ENCODE measurements around the gene ZNF14. TPM values are rescaled to one million over a fixed set of nuclear protein-coding genes. Genes with fewer than 3 reads are reported as not detected.

ZNF14 gene
- total and polyA plus RNA-seq, 2 of the 4 experiments (the other 2 are of a cell fraction), result 1.2 to 5.4 TPM

- ChIA-PET POLR2A (ENCODE audit: unreplicated experiment) (no interaction called here), CTCF (no interaction called here)
- H3K4ac ChIP-seq (ENCODE audit: low read depth, low read length), result no peak overlapping the region
- no peaks in the 10 kb centered on the region for H3K36me3 ChIP-seq (ENCODE audit: control insufficient read depth, insufficient read depth, low read length)
- no peak overlapping the region for H3K56ac ChIP-seq (ENCODE audit: extremely low read depth, insufficient read depth, low read length)
- H4K91ac ChIP-seq (ENCODE audit: insufficient read depth, low read depth, low read length), result no peak overlapping the region
- no peak overlapping the region for H2AK5ac ChIP-seq (ENCODE audit: low read depth, low read length)
- H3K9me3 ChIP-seq (ENCODE audit: control insufficient read depth, insufficient read depth, low read length), result peaks cover 49% of the 10 kb centered on the region
- no peak overlapping the region for H2BK20ac ChIP-seq (ENCODE audit: low read depth, low read length)
- no peak overlapping the region for H3K18ac ChIP-seq (ENCODE audit: low read depth, low read length)
- H3K9ac ChIP-seq (ENCODE audit: low read depth, low read length), result no peak overlapping the region
- H2BK15ac ChIP-seq (ENCODE audit: low read depth, low read length), result no peak overlapping the region
- BruUV-seq (replicated peaks), result no TSS peak
- no peak overlapping the region for H2AFZ ChIP-seq (replicated peaks; ENCODE audit: low read length, poor library complexity)
- no peaks in the 10 kb centered on the region for H3K9me1 ChIP-seq (ENCODE audit: insufficient read depth, low read length)
- no peak overlapping the region for H4K8ac ChIP-seq (ENCODE audit: low read depth in 2 of 2, low read length in 2 of 2)
- no peak overlapping the region for H3K23ac ChIP-seq (ENCODE audit: low read depth, low read length)
- H2BK120ac ChIP-seq (ENCODE audit: low read depth, low read length), result no peak overlapping the region
- no peaks in the 10 kb centered on the region for H3K79me1 ChIP-seq (ENCODE audit: low read depth in 1 of 2, low read length in 2 of 2)
- TF ChIP-seq MAFK (IDR thresholded peaks at IDR 0.05; ENCODE audit: low read depth, low read length) (no peak), RAD21 (IDR thresholded peaks at IDR 0.05; ENCODE audit: low read length) (no peak), NFE2L2 (IDR thresholded peaks at IDR 0.05; ENCODE audit: low read depth, low read length) (no peak), CEBPB (IDR thresholded peaks at IDR 0.05; ENCODE audit: low read depth, low read length) (no peak), RFX5 (IDR thresholded peaks at IDR 0.05; ENCODE audit: low read depth, low read length) (no peak), FOS (IDR thresholded peaks at IDR 0.05; ENCODE audit: low read depth, low read length) (no peak), CHD1 (IDR thresholded peaks at IDR 0.05; ENCODE audit: low read depth, low read length) (no peak), BHLHE40 (IDR thresholded peaks at IDR 0.05; ENCODE audit: low read depth, low read length) (no peak), POLR2A (IDR thresholded peaks at IDR 0.05; ENCODE audit: low read depth, low read length) (no peak), MXI1 (IDR thresholded peaks at IDR 0.05; ENCODE audit: borderline replicate concordance, low read depth, low read length) (no peak), RCOR1 (IDR thresholded peaks at IDR 0.05; ENCODE audit: insufficient replicate concordance, low read length) (no peak), MAZ (IDR thresholded peaks at IDR 0.05; ENCODE audit: borderline replicate concordance, low read depth, low read length) (no peak), ELK1 (IDR thresholded peaks at IDR 0.05; ENCODE audit: borderline replicate concordance, low read depth, low read length) (no peak)
- TF ChIP-seq, protein P1, sequence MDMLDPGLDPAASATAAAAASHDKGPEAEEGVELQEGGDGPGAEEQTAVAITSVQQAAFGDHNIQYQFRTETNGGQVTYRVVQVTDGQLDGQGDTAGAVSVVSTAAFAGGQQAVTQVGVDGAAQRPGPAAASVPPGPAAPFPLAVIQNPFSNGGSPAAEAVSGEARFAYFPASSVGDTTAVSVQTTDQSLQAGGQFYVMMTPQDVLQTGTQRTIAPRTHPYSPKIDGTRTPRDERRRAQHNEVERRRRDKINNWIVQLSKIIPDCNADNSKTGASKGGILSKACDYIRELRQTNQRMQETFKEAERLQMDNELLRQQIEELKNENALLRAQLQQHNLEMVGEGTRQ (IDR thresholded peaks at IDR 0.05; ENCODE audit: low read depth, low read length), result no peak
- TF ChIP-seq, protein P2, sequence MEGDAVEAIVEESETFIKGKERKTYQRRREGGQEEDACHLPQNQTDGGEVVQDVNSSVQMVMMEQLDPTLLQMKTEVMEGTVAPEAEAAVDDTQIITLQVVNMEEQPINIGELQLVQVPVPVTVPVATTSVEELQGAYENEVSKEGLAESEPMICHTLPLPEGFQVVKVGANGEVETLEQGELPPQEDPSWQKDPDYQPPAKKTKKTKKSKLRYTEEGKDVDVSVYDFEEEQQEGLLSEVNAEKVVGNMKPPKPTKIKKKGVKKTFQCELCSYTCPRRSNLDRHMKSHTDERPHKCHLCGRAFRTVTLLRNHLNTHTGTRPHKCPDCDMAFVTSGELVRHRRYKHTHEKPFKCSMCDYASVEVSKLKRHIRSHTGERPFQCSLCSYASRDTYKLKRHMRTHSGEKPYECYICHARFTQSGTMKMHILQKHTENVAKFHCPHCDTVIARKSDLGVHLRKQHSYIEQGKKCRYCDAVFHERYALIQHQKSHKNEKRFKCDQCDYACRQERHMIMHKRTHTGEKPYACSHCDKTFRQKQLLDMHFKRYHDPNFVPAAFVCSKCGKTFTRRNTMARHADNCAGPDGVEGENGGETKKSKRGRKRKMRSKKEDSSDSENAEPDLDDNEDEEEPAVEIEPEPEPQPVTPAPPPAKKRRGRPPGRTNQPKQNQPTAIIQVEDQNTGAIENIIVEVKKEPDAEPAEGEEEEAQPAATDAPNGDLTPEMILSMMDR (conservative IDR thresholded peaks at IDR 0.05; ENCODE audit: low read depth, low read length), result no peak
- intact Hi-C loops (cut with micrococcal nuclease) (no loop called here), dilution Hi-C loops (cut with HindIII; ENCODE audit: low sequenced_read_pairs, unreplicated experiment) (no loop called here), in situ Hi-C loops (cut with MboI; ENCODE audit: low sequenced_read_pairs) (no loop called here)
- no peaks in the 10 kb centered on the region for H3K4me1 ChIP-seq (ENCODE audit: control insufficient read depth, insufficient read depth, low read length)
- H3K4me2 ChIP-seq (ENCODE audit: low read depth, low read length), result no peak overlapping the region
- no peak overlapping the region for H2AK9ac ChIP-seq (replicated peaks; ENCODE audit: low read depth, low read length, poor library complexity)
- WGBS, 2 experiments (ENCODE audit: extremely low coverage in 2 of 2, insufficient read length in 1 of 2), result 87% methylated on average over 5 of the region's 12 CpGs; no CpG with 5 or more reads in 1 of the 2 experiments
- no peak overlapping the region for H4K5ac ChIP-seq (ENCODE audit: low read depth, low read length)
- ATAC-seq (ENCODE audit: low read depth) (no peak), DNase-seq (no peak)
- no peak overlapping the region for H2BK5ac ChIP-seq (ENCODE audit: low read depth, low read length, poor library complexity, severe bottlenecking)
- H3K27ac ChIP-seq (ENCODE audit: insufficient read depth, low read length), result no peak overlapping the region
- no peak overlapping the region for H3K4me3 ChIP-seq (ENCODE audit: insufficient read depth, low read depth, low read length)
- no peaks in the 10 kb centered on the region for H3K27me3 ChIP-seq (ENCODE audit: control insufficient read depth, insufficient read depth, low read length)
- H4K20me1 ChIP-seq (ENCODE audit: insufficient read depth, low read length), result no peaks in the 10 kb centered on the region
- H3K14ac ChIP-seq (replicated peaks; ENCODE audit: low read depth, low read length), result no peak overlapping the region
Observed at GRCh38 chr19:19751846-19752245, 18.9 kb upstream of the ZNF14 start.
